ENCODE measurements around the gene ZNF70.

Gene ZNF70

GRCh38 chr22:23718371-23719165, 32.3 kb downstream of the ZNF70 start:
- FAIRE-seq (no peak), DNase-seq (ENCODE audit: low spot score) (peak; percentile 8)

- FAIRE-seq (no peak), DNase-seq (ENCODE audit: low spot score) (peak; percentile 58)
Measured at GRCh38 chr22:23716811-23717801, 33.8 kb downstream of the ZNF70 start.

GRCh38 chr22:23715806-23716375, 35.0 kb downstream of the ZNF70 start:
- no peak for DNase-seq (ENCODE audit: low spot score)

GRCh38 chr22:23714596-23715578, 36.0 kb downstream of the ZNF70 start:
- DNase-seq (ENCODE audit: low spot score) (no peak), FAIRE-seq (no peak)

More at GRCh38 chr22:23715806-23716375, 35.0 kb downstream of the ZNF70 start:
- no peak for FAIRE-seq

- FAIRE-seq (no peak), DNase-seq (ENCODE audit: low spot score) (no peak)
Measured at GRCh38 chr22:23713696-23714595, 37.0 kb downstream of the ZNF70 start.

- FAIRE-seq (no peak), DNase-seq (ENCODE audit: low spot score) (no peak)
Measured at GRCh38 chr22:23712256-23712655, 38.7 kb downstream of the ZNF70 start.

GRCh38 chr22:23709107-23709506, 41.8 kb downstream of the ZNF70 start:
- DNase-seq (ENCODE audit: low spot score): no peak

GRCh38 chr22:23708270-23708669, 42.6 kb downstream of the ZNF70 start:
- FAIRE-seq (no peak), DNase-seq (ENCODE audit: low spot score) (no peak)

More at GRCh38 chr22:23709107-23709506, 41.8 kb downstream of the ZNF70 start:
- FAIRE-seq: no peak

GRCh38 chr22:23705358-23705757, 45.6 kb downstream of the ZNF70 start:
- FAIRE-seq (no peak), DNase-seq (ENCODE audit: low spot score) (no peak)

GRCh38 chr22:23704829-23705228, 46.1 kb downstream of the ZNF70 start:
- FAIRE-seq: no peak
- DNase-seq (ENCODE audit: low spot score): no peak

GRCh38 chr22:23704062-23704461, 46.9 kb downstream of the ZNF70 start:
- FAIRE-seq (no peak), DNase-seq (ENCODE audit: low spot score) (no peak)

GRCh38 chr22:23700706-23701105, 50.2 kb downstream of the ZNF70 start:
- FAIRE-seq (no peak), DNase-seq (ENCODE audit: low spot score) (no peak)

- FAIRE-seq (no peak), DNase-seq (ENCODE audit: low spot score) (no peak)
Measured at GRCh38 chr22:23698673-23699235, 52.2 kb downstream of the ZNF70 start.

GRCh38 chr22:23698094-23698493, 52.8 kb downstream of the ZNF70 start:
- no peak for FAIRE-seq
- DNase-seq (ENCODE audit: low spot score): no peak

- FAIRE-seq: no peak
- no peak for DNase-seq (ENCODE audit: low spot score)
Measured at GRCh38 chr22:23697031-23697970, 53.6 kb downstream of the ZNF70 start.

GRCh38 chr22:23696326-23696851, 54.5 kb downstream of the ZNF70 start:
- no peak for FAIRE-seq
- no peak for DNase-seq (ENCODE audit: low spot score)

GRCh38 chr22:23695571-23696325, 55.2 kb downstream of the ZNF70 start:
- DNase-seq (ENCODE audit: low spot score) (no peak), FAIRE-seq (no peak)

Data from RCC 7860 (cell line).